Skeletal muscle satellite cell (primary cell): ENCODE data around the gene MEP1A.
"Not testable (repeated sequence)": the region's sequence is repeated elsewhere in the genome, so short reads cannot be mapped to it uniquely, and the experiment has no call there.

ENCODE experiments used
- H3K27me3 ChIP-seq: 2 replicates; pipeline ENCODE4 v1.7.0; 2013; ENCODE audit warnings: low read length; ENCODE audit not compliant: control insufficient read depth, insufficient read depth
- H3K36me3 ChIP-seq: 2 replicates; pipeline ENCODE4 v1.7.0; 2013; ENCODE audit warnings: mild to moderate bottlenecking, control low read depth, low read length; ENCODE audit not compliant: insufficient read depth
- H3K4me1 ChIP-seq: 2 replicates; pipeline ENCODE4 v1.7.0; 2013; ENCODE audit warnings: low read length; ENCODE audit not compliant: control insufficient read depth, insufficient read depth
- H3K4me2 ChIP-seq: 2 replicates; pipeline ENCODE4 v1.7.0; 2013; ENCODE audit warnings: mild to moderate bottlenecking, low read length
- H3K4me3 ChIP-seq: 2 replicates; pipeline ENCODE4 v1.7.0; 2013; ENCODE audit warnings: low read length
- H3K9ac ChIP-seq: 2 replicates; pipeline ENCODE4 v1.7.0; 2013; ENCODE audit warnings: mild to moderate bottlenecking, low read depth, low read length, moderate library complexity
- H3K9me3 ChIP-seq: replicated peaks from 2 replicates; pipeline ENCODE4 v1.7.0; 2013; ENCODE audit warnings: mild to moderate bottlenecking, control low read depth, low read length

The MEP1A gene

GRCh38 chr6:46842252-46842846, 49.2 kb downstream of the MEP1A start:
- H3K27me3 ChIP-seq, H3K4me2 ChIP-seq, H3K9ac ChIP-seq, H3K36me3 ChIP-seq, H3K4me1 ChIP-seq, H3K9me3 ChIP-seq, H3K4me3 ChIP-seq: not testable (repeated sequence)

- no peak overlapping the region for H3K4me3 ChIP-seq
- H3K4me1 ChIP-seq: peaks cover 8% of the 10 kb centered on the region
- no peaks in the 10 kb centered on the region for H3K36me3 ChIP-seq
- no peaks in the 10 kb centered on the region for H3K9me3 ChIP-seq
- no peak overlapping the region for H3K9ac ChIP-seq
- H3K4me2 ChIP-seq: no peak overlapping the region
- no peaks in the 10 kb centered on the region for H3K27me3 ChIP-seq
These were observed 51.9 kb downstream of the MEP1A start for GRCh38 chr6:46845126-46845525.

GRCh38 chr6:46848684-46849360, 55.6 kb downstream of the MEP1A start:
- peak overlapping the region; percentile 54 for H3K4me3 ChIP-seq

GRCh38 chr6:46849361-46849690, 56.1 kb downstream of the MEP1A start:
- H3K36me3 ChIP-seq: no peaks in the 10 kb centered on the region
- H3K4me2 ChIP-seq: peak overlapping the region; percentile 82
- no peaks in the 10 kb centered on the region for H3K27me3 ChIP-seq
- H3K9me3 ChIP-seq: no peaks in the 10 kb centered on the region
- H3K4me1 ChIP-seq: peaks cover 8% of the 10 kb centered on the region
- peak overlapping the region; percentile 13 for H3K9ac ChIP-seq
- no peak overlapping the region for H3K4me3 ChIP-seq

More at GRCh38 chr6:46848684-46849360, 55.6 kb downstream of the MEP1A start:
- H3K9ac ChIP-seq: peak overlapping the region; percentile 13
- H3K4me2 ChIP-seq: peak overlapping the region; percentile 82
- no peaks in the 10 kb centered on the region for H3K36me3 ChIP-seq
- H3K27me3 ChIP-seq: no peaks in the 10 kb centered on the region
- peaks cover 8% of the 10 kb centered on the region for H3K4me1 ChIP-seq
- H3K9me3 ChIP-seq: no peaks in the 10 kb centered on the region

- H3K36me3 ChIP-seq: no peaks in the 10 kb centered on the region
- no peak overlapping the region for H3K9ac ChIP-seq
- no peak overlapping the region for H3K4me3 ChIP-seq
- no peak overlapping the region for H3K4me2 ChIP-seq
- no peaks in the 10 kb centered on the region for H3K27me3 ChIP-seq
- H3K9me3 ChIP-seq: no peaks in the 10 kb centered on the region
- H3K4me1 ChIP-seq: peaks cover 8% of the 10 kb centered on the region
These were observed 57.6 kb downstream of the MEP1A start for GRCh38 chr6:46850792-46851191.

GRCh38 chr6:46851576-46851975, 58.4 kb downstream of the MEP1A start:
- H3K4me1 ChIP-seq, H3K27me3 ChIP-seq, H3K4me2 ChIP-seq: not testable (repeated sequence)

GRCh38 chr6:46855966-46856365, 62.8 kb downstream of the MEP1A start:
- H3K9me3 ChIP-seq, H3K27me3 ChIP-seq, H3K4me3 ChIP-seq, H3K9ac ChIP-seq, H3K36me3 ChIP-seq, H3K4me1 ChIP-seq, H3K4me2 ChIP-seq: not testable (repeated sequence)

More at GRCh38 chr6:46851576-46851975, 58.4 kb downstream of the MEP1A start:
- not testable (repeated sequence) for H3K4me3 ChIP-seq, H3K9me3 ChIP-seq, H3K36me3 ChIP-seq, H3K9ac ChIP-seq

- Histone ChIP-seq H3K4me2 (no peak overlapping the region), H3K4me3 (no peak overlapping the region), H3K4me1 (no peaks in the 10 kb centered on the region), H3K36me3 (no peaks in the 10 kb centered on the region), H3K9me3 (no peaks in the 10 kb centered on the region), H3K27me3 (peaks cover 3% of the 10 kb centered on the region), H3K9ac (no peak overlapping the region)
These were observed 69.2 kb downstream of the MEP1A start for GRCh38 chr6:46862381-46862780.

GRCh38 chr6:46863791-46864190, 70.6 kb downstream of the MEP1A start:
- Histone ChIP-seq H3K4me1 (no peaks in the 10 kb centered on the region), H3K9ac (no peak overlapping the region), H3K4me3 (no peak overlapping the region), H3K27me3 (peaks cover 3% of the 10 kb centered on the region), H3K36me3 (no peaks in the 10 kb centered on the region), H3K4me2 (no peak overlapping the region), H3K9me3 (no peaks in the 10 kb centered on the region)

GRCh38 chr6:46865221-46865620, 72.0 kb downstream of the MEP1A start:
- no peaks in the 10 kb centered on the region for H3K36me3 ChIP-seq
- no peaks in the 10 kb centered on the region for H3K4me1 ChIP-seq
- peaks cover 3% of the 10 kb centered on the region for H3K27me3 ChIP-seq
- H3K4me2 ChIP-seq: no peak overlapping the region
- H3K4me3 ChIP-seq: no peak overlapping the region
- H3K9me3 ChIP-seq: no peaks in the 10 kb centered on the region
- H3K9ac ChIP-seq: no peak overlapping the region

GRCh38 chr6:46867411-46867810, 74.2 kb downstream of the MEP1A start:
- Histone ChIP-seq H3K4me2 (no peak overlapping the region), H3K27me3 (peaks cover 3% of the 10 kb centered on the region), H3K9ac (no peak overlapping the region), H3K36me3 (no peaks in the 10 kb centered on the region), H3K4me3 (no peak overlapping the region), H3K4me1 (no peaks in the 10 kb centered on the region), H3K9me3 (no peaks in the 10 kb centered on the region)

GRCh38 chr6:46876126-46876525, 82.9 kb downstream of the MEP1A start:
- H3K4me3 ChIP-seq: no peak overlapping the region
- no peak overlapping the region for H3K9ac ChIP-seq
- H3K9me3 ChIP-seq: no peaks in the 10 kb centered on the region
- H3K36me3 ChIP-seq: no peaks in the 10 kb centered on the region
- H3K4me2 ChIP-seq: no peak overlapping the region
- H3K4me1 ChIP-seq: no peaks in the 10 kb centered on the region
- H3K27me3 ChIP-seq: peaks cover 7% of the 10 kb centered on the region
